GM12892 (cell line): ENCODE measurements around the gene IGLL5.

Experiments
- DNase-seq: peaks from one replicate; pipeline ENCODE4 v3.0.0; 2011; ENCODE audit not compliant: insufficient read length
- FAIRE-seq: peaks from 2 replicates; lab custom pipeline; 2011; peaks lifted over from hg19 to GRCh38; lab: Jason Lieb, UNC
- POLR2A ChIP-seq: IDR thresholded peaks from 2 replicates; pipeline ENCODE4 v1.6.1; 2011; ENCODE audit warnings: low read depth, low read length, control low read depth
- POLR2AphosphoS5 ChIP-seq: IDR thresholded peaks from 2 replicates; pipeline ENCODE4 v1.6.1; 2011; ENCODE audit warnings: low read depth, low read length, control low read depth
- TAF1 ChIP-seq: IDR thresholded peaks from 2 replicates; pipeline ENCODE4 v1.6.1; 2011; ENCODE audit warnings: low read depth, mild to moderate bottlenecking, control low read depth, low read length, borderline replicate concordance

The IGLL5 gene

DNA sequence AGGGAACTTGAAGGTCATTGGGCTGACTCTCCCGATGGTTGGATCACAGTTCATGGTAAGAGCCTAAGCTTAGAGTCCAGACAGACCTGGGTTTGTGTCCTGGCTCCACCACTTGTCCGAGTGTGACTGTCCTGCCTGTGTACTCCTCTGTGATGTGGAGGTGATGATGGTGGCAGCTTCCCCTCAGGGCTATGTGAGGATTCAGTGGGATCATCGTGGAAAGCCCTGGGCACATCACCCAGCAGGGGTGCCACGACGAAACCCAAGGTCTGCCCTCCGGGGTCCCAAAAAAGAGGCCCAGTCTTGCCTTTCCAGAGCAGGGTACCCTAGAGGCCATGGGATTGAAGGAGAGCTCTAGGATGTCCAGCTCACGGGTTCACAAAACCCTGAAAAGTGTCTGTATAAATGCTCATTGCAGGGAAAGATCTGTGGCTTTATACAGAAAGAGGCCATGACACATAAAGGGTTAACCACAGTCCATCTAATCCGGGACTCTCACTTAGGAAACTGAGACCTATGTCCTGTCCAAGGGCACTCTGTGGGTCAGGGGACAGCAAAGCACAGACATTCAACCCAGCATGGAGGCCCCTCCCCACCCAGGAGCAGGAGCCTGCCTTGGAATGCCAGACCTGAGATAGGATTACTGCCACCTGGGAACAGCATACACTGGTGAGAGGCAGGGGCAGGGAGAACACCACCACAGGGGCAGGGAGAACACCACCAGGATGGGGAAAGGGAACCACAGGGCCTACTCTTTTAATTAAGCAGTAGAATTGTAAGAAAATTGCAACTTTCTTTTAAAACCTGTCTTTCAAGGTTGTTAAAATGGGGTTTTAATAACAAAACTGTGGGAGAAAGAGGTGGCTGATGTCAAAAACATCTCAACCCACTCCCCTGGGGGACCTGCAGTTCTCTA, 51.3 kb downstream of the IGLL5 start:
- TF ChIP-seq POLR2AphosphoS5 (no peak), TAF1 (no peak), POLR2A (no peak)
- DNase-seq (no peak), FAIRE-seq (no peak)

DNA sequence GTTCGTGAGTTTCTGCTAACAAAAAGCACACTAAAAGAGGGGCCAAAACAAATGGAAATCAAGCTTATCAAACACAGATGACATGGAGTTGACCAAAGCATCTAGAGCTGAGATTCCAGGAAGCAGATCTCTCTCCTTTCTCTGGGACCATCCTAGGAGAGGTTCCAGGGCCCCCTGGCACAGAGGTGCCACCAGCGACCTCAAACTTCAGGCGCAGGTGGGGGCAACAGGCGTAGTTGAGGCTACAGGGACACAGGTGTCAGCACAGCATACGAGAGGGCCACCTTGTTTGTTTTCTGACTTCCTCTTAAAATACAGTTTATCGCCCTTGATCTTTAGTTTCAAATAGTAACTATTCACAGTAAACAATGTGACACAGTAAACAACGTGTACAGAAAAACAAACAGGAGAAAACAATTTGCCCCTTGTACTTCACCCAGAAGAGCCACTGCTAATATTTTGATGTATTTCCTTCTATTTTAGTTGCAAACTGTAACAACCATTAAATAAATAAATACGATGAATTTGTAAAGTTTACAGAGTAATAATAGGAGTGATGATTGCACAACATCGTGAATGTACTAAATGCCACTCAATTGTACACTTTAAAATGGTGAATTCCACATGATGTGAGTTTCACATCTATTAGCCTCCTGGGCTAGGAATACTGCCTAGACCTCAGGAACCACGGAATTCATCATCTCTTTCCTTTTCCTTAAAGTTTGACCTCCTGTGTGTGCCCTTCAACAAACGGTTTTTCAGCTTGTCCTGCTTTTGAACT, 52.2 kb downstream of the IGLL5 start:
- FAIRE-seq (peak; percentile 84), DNase-seq (no peak)
- TF ChIP-seq TAF1 = no peak
- TF ChIP-seq POLR2AphosphoS5 = no peak
- no peak for TF ChIP-seq POLR2A

DNA sequence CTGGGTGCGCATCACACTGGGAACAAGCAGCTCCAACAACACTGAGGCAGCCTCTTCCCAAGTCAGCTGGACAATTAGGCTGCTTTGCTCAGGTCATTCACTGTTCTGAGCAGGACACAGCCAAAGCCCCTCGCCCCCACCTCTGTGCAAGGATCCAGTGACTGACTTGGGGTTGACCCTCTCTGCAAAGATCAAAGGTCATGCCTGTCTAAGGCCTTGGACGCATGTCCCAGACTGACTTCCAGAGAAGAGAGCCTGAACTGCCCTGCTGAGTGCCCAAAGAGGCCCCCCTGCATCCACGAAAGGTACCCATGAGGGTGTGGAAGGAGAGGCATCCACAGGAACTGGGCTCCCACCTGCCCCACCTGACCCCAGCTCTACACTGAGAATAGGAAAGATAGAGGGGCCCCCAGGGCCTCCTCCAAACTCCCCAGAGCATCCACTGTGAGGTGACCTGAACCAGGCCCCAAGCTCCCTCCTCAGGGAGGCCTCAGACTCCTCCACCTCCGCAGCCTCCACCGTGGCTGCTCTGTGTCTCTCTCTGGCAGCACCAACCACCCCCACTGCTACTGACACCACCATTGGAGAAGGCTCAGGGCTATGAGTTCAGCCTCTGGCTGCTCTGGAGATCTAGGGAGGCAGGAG, 53.5 kb downstream of the IGLL5 start:
- DNase-seq (no peak), FAIRE-seq (no peak)
- TF ChIP-seq TAF1 (no peak), POLR2AphosphoS5 (no peak), POLR2A (no peak)

DNA sequence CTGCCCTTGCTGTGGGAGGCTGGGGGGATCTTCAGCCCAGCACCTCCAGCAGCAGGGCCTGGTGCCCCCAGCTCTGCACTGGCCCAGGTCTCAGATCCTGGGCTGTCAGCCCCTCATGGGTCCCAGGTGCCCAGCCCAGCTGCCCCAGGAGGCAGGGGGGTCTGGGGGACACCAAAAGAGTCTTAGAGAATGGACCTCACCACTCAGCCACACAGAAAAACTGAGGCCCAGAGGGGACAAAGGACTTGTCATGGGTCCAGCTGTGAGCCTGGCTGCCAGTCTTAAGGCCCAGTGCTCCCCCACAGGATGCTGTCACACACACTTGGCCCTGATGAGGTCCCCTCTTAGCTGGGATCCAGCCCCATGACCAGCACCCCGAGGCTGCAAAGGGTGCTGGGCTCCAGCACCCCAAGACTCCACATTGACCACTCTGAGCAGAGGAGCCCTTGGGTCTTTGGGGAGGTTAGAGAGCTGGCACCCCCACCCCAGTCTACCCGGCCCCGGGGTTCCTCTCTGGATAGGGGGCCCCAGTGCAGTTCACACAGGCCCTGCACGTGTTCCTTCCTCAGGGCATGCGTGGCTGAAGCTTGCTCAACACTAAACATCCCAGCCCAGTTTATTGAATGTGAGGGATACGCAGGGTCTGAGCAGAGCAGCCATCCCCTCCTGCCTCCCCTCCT, 54.4 kb downstream of the IGLL5 start:
- no peak for DNase-seq
- TF ChIP-seq POLR2AphosphoS5 (no peak), POLR2A (no peak), TAF1 (no peak)
- no peak for FAIRE-seq

DNA sequence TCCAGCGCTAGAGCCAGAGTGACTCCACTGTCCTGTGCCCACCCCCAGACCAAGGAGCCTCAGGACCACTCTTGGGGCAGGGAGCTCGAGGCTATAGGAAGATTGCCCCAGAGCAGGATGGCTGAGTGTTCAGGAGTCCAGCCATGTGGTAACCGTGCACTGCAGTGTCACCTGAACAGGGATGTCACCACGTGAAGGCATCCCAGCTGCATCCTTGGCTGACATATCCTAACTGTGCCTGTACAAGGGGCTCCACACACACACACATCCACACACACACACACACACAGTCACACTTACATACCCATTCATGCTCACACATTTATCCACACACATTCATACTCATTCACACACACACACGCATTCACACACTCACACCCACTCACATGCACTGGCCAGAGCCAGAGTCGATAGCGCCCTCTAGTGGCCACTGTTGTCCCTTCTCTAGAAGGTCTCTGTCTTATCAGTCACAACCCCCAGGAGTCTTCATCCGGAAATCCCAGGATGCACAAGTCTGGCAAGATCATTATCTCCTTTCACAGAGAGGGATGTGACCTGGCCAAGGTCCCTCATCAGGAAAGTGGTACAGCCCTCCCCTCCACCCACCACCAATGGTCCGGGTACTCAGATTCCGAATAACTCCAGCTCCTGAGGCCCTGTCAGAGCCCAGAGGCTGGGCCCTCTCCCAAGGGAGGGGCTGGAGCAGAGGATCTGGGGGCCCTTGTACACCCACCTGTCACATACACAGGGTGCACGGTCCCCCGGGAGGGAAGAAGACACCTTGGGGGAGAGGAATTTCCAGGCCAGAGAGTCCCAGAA, 55.1 kb downstream of the IGLL5 start:
- TF ChIP-seq POLR2A (no peak), POLR2AphosphoS5 (no peak), TAF1 (no peak)
- DNase-seq (no peak), FAIRE-seq (peak; percentile 94)

DNA sequence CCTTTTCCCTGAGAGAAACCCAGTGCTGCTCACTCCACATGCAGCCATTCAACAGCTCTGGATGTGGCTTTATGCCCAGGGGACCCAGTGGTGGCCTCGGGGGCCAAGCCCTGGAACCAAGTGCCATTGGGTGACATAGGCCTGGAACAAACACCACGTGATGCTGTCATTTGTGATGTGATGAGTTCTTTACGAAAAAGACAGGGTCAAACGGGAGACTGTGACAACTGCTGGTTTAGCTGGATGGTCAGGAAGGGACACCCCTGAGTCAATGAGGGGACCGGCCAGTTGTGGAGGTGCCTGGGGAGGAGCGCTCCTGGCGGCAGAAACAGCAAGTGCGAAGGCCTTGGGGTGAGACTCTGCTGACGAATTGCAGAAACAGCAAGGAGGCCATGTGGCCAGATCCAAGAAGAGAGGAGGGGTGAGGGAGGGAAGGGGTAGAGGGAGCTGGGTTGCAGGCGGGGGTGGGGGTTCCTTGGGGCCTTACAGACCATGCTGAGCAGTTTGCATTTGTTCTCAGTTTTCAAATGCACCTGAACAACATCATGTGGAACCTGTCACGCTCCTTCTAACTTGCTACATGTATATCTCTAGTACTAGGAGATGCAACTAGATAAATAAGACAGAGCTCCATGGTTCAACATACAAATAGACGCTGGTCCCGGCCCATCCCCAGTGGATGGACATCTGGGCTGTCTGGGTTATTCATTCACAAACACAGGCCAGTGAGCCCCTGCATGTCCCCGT, 56.1 kb downstream of the IGLL5 start:
- TF ChIP-seq POLR2AphosphoS5 (no peak), POLR2A (no peak), TAF1 (no peak)
- peak; percentile 9 for FAIRE-seq
- DNase-seq = no peak

DNA sequence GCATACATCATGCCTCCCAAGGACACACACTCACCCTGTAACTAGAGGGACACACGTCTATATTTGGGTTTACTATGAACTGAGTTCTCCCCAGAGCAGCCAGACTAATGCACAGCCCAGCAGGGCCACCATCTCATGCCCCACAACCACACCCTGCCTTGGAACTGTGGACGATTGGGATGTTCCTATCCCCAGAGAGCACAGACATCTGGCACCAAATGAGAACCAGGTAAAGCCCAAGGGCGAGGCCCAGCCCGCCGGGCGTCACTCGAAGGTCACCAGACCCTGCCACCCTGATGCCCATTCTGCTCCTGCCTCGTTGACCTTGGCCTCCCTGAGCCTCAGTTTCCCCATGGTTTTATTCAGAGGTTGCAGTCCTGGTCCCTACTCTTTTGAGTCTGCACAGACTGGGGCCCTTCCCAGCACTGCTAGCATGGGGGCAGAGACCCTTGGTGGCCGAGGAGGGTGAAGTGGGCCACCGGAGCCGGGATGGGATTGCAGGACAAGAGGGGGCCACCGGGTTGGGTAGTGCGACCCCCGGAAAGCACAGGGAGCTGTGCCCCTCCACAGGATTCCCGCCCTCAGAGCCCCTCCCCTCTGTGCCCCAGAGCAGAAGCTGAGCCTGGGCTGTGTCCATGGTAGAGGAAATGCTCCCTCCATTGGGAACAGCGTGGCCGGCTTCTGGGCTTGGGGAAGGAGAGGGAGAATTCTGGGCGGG, 56.8 kb downstream of the IGLL5 start:
- TF ChIP-seq TAF1 (no peak), POLR2A (no peak), POLR2AphosphoS5 (no peak)
- DNase-seq (no peak), FAIRE-seq (no peak)

DNA sequence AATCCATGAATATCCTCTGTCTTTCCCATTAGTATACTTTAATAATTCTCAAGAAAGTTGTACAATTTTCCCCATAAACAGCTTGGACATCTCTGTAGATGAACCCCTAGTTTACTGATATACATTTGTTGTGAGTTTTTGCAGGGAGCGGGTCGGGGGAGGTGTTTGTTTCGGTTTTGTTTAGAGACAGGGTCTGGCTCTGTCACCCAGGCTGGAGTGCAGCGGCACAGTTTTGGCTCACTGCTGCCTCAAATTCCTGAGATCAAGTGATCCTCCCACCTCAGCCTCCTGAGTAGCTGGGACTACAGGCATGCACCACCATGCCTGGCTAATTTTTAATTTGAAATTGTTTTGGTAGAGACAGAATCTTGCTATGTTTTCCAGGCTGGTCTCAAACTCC, 57.6 kb downstream of the IGLL5 start:
- TF ChIP-seq POLR2AphosphoS5 = no peak
- TF ChIP-seq POLR2A = no peak
- no peak for TF ChIP-seq TAF1
- FAIRE-seq (no peak), DNase-seq (no peak)
